ENCODE results near the gene SMURF2.
"Not testable (repeated sequence)": the region's sequence is repeated elsewhere in the genome, so short reads cannot be mapped to it uniquely, and the experiment has no call there.

Gene SMURF2

GRCh38 chr17:64596439-64596838, 65.7 kb downstream of the SMURF2 start:
- no peak for DNase-seq (ENCODE audit: low spot score)

DNA sequence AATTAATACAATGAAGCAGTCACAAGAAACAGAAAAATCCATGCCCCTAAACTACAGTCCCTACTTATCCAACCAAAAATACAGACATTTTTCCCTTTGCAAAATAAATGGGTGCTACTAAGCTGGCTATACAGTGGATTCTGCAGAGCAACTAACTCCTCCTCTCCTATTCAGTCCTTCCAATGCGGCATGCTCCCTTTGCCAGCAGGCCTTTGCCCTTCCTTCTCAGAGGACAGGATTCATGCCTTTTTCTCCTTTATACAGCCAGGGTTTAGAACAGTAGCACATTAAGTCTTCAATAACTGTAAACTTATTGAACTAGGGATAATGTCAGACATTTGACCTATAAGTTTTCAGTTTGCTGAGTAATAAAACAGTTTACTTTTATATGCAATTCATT, 70.2 kb downstream of the SMURF2 start:
- DNase-seq (ENCODE audit: low spot score) = no peak

- DNase-seq (ENCODE audit: low spot score) = no peak
These were observed 77.0 kb downstream of the SMURF2 start for GRCh38 chr17:64585146-64585545.

- DNase-seq (ENCODE audit: low spot score) = no peak
These were observed 79.1 kb downstream of the SMURF2 start for GRCh38 chr17:64583038-64583437.

GRCh38 chr17:64580384-64581315, 81.5 kb downstream of the SMURF2 start:
- no peak for DNase-seq (ENCODE audit: low spot score)

DNA sequence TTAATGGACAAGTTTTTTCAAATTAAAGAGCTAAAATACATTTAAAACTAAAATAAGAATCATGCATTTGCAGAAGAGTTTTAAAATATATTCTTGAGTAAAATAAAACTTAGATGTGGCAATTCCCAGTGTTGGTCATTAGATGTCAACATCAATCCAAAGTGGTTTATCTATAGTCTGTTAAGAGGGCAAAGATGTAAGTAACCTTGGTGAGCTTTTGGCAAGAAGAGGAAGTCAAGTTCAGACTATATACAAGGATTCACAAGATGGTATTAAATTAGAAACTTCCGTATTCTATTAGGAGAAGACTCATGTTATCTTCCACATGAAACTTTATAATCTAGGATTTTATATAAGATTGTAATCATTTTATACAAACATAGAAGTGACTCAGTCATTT, 82.2 kb downstream of the SMURF2 start:
- no peak for DNase-seq (ENCODE audit: low spot score)

DNA sequence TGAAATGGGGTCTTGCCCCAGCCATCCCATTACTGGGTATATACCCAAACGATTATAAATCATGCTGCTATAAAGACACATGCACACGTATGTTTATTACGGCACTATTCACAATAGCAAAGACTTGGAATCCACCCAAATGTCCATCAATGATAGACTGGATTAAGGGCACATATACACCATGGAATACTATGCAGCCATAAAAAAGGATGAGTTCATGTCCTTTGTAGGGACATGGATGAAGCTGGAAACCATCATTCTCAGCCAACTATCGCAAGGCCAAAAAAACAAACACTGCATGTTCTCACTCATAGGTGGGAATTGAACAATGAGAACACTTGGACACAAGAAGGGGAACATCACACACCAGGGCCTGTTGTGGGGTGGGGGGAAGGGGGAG, 85.1 kb downstream of the SMURF2 start:
- DNase-seq (ENCODE audit: low spot score) = not testable (repeated sequence)

GRCh38 chr17:64575431-64575830, 86.7 kb downstream of the SMURF2 start:
- no peak for DNase-seq (ENCODE audit: low spot score)

GRCh38 chr17:64574646-64575045, 87.5 kb downstream of the SMURF2 start:
- DNase-seq (ENCODE audit: low spot score) = no peak

DNA sequence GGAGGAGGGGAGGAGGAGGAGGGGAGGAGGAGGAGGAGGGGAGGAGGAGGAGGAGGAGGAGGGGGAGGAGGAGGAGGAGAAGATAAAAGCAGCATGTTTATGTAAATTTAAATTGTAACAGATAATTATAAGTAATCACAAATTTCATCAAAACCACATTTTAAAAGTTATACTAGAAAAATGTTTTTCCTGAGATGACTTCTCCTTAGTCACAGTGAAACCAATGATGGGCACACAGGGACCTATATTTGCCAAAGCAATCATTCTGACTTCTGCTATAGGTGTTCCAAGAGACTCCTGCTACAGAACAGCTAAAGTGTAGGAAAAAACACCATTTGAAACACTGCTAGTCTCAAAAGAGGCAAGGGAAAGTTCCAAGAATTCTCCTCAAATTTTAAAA, 88.9 kb downstream of the SMURF2 start:
- no peak for DNase-seq (ENCODE audit: low spot score)

DNA sequence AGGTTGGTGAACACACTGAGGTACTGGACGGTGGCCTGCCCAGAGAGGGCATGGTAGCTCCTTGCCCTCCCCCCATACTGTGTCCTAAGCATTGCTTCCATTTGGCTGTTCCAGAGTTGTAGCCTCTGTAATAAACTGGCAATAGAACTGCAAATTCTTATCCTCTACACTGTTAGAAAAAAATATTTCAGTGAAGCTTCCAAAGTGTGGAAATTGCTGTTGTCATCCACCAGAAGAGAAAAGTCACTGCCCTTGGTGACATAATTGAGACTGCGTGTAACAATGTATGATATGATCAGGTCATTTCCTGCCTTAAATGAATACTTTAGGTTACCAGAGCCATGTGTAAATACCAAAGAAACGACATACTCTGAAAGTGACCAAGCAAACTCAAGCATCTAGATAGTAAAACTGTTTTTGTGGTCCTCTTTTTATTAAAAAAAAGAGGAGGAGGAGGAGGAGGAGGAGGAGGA, 89.4 kb downstream of the SMURF2 start:
- peak; percentile 54 for DNase-seq (ENCODE audit: low spot score)

DNA sequence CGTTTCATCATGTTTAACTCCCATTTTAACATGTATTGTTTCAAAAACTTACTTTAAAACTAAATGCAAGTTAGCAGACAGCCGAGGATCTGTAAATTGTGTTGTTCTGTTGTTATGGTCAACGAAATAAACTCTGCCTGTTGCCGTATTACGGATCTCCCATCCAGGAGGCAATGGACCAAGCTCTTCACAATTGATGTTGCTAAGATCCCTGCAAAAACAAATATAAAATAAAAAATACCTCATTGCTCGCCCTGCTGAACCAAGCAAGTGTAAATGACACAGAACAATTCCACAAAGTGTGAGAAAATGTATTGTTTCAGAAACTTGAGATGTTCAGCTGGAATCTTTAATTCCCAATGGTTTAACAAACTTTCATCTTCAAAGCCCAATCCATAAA, 90.4 kb downstream of the SMURF2 start:
- no peak for DNase-seq (ENCODE audit: low spot score)

DNA sequence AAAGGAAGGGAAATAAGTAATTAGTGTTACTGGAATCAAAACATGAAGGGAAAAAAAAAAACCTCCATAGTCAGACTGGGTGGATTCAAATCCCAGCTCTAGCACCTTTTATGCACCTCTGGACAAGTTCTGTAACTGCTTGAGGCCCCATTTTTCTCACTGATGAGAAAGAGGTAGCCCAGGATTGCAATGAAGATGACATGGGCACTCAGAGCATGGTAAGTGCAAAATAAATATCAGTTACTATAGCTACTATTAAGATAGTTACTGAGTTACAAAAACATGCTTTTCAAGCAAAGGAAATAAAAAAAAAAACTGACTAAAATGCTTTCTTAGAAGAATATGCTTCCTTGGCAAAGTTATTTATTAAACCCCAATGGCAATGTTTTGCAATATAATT, 96.5 kb downstream of the SMURF2 start:
- DNase-seq (ENCODE audit: low spot score) = peak; percentile 18

- no peak for DNase-seq (ENCODE audit: low spot score)
These were observed 98.0 kb downstream of the SMURF2 start for GRCh38 chr17:64564098-64564497.

DNA sequence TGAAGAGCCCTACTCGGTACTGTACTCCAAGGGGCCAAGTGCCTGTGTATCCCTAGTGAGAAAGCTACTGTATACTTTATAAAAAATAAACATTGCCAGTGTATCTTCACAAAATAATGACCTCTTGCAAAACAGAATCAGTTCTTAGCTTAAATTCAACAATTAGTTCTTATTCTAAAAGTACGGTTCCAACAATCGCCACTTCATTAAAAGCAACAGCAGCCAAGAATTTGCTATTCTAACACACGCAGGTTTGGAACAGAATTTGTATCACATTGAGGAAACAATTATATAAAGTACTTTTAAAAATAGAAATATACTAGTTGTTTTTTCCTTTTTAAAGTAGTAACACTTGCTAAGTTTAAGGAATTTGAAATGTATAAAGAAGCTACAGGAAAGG, 106.8 kb downstream of the SMURF2 start:
- no peak for DNase-seq (ENCODE audit: low spot score)

DNA sequence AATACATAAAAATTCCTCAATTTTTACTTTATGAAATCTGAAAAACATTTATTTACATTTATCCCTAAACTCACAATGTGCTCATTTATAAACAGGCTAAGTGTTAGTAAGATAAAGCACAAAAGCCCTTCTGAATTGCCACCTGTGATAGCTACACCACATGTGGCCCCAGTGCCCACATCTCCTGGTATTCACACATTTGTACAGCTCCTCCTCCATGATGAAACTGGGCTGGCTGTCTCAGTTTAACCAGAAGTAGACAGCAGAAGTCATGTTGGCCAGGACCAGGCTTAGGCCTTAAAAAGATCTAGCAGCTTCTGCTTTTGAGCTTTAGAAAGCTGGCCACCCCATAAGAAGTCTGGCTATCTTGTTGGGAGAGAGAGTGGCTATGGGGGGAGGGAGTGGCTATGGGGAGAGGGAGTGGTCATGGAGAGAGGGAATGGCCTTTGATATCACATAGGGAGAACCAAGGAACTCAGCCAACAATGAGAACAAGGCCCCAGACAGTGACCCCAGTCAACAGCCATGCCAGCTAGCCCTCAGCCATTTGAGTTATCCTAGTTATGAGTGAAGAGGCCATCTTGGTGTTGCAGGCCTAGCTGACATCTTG, 108.0 kb downstream of the SMURF2 start:
- DNase-seq (ENCODE audit: low spot score) = no peak

- no peak for DNase-seq (ENCODE audit: low spot score)
These were observed 110.6 kb downstream of the SMURF2 start for GRCh38 chr17:64551461-64551860.

DNA sequence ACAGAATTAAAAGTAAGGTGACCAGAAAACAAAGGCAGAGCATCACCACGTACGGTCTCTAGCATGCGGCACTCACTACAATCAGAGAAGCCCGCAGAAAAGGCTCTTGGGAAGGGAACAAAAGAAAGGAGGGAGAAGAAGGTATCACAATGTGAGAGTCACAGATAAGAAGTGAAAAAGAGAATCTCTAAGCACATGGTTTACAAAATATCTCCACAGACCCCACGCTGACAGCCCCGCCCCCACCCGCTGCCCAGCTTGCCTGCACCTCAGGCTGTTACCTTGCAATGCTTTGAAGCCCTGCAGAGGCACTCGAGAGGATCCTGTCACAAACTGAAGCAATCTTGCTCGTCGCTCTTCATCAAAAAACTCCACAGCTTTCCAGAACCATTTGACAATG, 114.8 kb downstream of the SMURF2 start:
- no peak for DNase-seq (ENCODE audit: low spot score)

GRCh38 chr17:64546716-64547115, 115.4 kb downstream of the SMURF2 start:
- no peak for DNase-seq (ENCODE audit: low spot score)

- DNase-seq (ENCODE audit: low spot score) = no peak
These were observed 117.4 kb downstream of the SMURF2 start for GRCh38 chr17:64544742-64545141.

DNA sequence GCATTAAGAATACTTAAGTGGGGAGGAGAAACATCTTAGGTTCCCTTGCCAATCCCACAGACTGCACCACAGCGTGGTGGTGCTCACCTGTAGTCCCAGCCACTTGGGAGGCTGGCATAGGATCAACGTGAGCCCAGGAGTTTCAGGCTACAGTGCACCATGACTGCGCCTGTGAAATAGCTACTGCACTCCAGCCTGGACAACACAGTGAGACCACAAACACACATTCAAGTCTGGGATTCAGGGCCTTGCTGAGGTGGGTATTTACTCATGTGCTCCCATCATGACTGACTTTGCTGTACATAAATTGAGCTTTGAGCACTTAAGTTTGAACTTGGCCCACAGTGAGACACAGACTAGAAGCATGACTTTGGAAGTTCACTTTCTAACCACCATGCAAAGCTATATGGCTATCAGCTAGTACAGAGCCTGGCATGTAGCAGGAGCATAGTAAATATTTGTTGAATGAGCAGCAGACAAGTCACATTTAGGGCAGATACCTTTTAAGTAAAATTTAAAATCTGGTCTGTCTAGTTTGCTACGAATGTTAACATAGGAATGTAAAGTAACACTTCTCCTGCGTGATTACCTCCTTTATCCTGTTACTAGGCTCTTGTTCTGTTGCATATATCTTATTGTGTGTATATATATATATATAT, 121.9 kb downstream of the SMURF2 start:
- DNase-seq (ENCODE audit: low spot score) = no peak

DNA sequence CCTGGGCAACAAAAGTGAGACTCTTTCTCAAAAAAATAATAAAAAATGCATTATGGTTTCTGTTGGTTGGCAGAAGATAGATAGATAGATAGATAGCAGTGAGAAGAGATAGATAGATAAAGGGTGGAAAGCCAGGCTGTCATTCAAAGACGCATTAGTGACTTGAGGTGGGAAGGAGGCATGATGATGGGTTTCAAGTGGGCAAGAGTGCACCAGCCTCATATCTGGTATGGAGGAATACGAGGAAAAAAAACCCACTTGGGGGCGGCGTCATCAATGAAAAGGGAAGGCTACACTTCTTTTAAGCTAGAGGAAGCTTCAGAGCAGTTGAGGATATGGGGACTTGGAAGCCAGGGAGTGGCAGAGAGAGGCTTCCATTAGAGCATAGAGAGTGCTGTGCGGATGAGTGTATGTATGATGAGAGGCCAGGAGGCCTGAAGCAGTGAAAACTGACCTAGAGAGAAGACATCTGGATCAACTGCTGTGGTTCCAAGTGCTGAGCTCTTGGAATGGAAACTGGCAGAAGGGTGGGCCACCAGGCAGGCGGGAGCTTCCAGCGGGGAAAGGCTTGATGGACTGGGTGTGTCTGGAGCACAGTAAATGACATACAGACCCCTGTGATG, 123.5 kb downstream of the SMURF2 start:
- no peak for DNase-seq (ENCODE audit: low spot score)

Measured in AG20443 (cell line).